Hippocampal formation (tissue), 2 donors: ENCODE measurements around the gene TMEM108.

Source experiments
- DNase-seq, 2 donors: peaks; one replicate each; lab custom pipeline; 2025; lab: John Stamatoyannopoulos, UW

TMEM108 gene

DNA sequence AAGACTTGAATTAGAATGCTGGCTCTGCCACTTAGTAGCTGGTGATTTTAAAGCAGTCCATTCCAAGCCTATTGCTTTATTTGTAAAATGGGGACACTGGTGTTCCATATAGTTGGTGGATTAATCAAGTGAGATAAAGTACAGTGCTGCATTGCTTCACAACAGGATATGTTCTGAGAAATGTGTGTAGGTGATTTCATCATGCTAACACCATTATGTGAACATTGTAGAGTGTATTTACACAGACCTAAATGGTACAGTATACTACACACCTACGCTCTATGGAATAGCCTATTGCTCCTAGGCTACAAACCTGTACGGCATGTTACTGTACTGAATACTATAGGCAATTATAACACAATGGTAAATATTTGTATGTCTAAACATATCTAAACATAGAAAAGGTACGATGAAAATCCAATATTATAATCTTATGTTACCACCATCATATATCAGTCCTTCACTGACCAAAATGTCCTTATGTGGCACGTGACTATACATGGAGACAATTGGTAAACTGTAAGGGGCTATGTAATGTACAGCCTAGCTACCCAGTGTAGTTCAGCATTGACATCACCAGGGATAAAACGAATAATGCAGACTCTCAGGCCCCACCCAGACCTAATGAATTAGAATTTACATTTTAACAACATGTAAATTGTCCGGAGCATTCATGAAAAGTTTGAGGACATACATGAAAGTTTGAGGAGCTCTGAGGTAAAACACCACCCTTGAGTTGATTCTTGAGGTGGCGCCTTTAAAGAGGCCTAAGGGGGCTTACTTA lies 240.3 kb downstream of the TMEM108 start:
- no peak for DNase-seq

DNA sequence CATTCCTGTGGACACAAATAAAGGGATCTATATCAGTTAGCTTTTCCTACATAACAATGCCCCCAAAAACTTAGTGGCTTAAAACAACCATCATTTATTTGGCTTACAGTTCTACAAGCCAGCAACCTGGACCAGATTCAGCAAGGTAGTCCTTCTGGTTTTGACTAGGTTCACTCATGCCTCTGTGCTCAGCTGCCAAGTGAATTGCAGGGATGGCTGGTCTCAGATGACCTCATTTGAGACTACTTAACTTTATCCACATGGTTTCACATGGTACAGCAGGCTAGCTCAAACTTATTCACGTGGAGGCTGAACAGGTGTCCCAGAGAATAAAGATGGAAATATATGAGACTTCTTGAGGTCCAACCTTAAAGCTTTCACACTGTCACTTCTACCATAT lies 242.4 kb downstream of the TMEM108 start:
- no peak for DNase-seq

DNA sequence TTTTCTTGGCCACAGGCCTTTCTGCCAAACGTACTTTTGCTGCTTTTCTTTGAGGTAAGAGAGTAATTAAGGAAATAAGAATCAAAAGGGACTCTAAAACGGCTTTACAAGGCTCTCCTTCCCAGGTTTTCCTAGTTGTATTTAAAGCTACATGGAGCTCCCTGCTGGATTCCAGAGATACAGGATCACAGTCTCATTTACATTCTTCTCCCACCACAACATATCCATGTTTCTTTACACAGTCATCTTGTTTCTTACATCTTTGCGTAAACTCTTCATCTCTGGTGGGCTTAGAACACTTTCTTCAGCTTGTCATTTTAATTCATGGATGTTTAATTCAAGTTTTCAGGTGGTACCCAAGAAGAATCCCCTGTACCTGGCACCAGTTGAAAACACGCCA lies 244.0 kb downstream of the TMEM108 start:
- no peak for DNase-seq

DNA sequence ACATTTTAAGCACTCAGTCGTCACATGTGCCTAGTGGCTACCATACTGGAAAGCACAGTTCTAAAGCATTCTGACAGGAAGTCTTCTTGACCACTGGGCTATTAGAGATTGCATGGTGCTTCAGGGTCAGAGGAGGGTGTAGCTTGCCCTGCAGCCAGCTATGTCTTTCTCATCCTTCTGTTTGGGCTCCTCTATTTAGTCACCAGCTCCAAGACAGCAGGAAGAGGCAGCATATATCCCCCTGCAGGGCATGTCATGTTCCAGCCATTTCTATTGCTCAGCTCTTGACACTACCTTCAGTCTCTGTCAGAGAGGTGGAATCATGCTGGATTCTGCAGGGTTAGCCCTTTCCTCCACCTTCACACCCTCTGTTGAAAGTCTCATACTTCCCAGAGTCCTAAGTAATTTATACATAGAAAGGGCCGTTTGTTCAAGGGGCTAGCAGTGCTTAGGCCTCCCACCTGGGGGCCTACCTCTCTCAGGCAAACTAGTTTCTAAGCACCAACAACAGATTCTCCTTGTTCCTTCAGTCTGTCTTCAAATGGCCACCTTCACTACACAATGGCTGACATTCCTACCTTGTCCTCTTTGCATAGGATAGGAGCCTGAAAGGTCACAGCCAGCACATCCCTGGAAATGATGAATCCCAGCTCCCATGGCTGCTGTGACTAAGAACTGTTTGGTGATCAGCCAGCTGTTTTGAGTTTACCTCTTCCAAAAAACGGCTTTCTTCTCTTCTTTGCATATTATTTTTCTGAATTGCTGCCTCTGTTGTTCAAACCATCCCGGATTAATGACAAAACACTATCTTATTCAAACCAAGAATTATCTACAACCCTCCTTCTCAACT lies 246.0 kb downstream of the TMEM108 start:
- DNase-seq, result no peak

DNA sequence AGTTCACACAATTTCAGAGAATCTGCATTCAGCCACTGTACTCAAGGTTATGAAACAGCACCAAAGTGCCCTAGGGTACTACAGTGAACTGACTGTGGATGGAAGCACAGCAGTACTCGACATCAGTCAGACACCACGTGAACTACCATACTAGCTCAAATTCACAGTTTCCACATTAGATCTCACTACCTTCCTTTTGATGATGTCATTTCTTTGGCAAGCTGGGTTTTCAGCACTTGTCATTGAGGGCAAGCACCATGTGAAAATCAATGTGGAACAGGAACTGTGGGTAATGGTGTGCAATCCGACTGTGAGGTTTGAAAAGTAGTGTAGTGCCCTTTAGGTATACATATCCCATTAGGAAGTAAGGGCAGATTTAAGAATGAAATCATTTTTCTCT lies 251.1 kb downstream of the TMEM108 start:
- no peak for DNase-seq

DNA sequence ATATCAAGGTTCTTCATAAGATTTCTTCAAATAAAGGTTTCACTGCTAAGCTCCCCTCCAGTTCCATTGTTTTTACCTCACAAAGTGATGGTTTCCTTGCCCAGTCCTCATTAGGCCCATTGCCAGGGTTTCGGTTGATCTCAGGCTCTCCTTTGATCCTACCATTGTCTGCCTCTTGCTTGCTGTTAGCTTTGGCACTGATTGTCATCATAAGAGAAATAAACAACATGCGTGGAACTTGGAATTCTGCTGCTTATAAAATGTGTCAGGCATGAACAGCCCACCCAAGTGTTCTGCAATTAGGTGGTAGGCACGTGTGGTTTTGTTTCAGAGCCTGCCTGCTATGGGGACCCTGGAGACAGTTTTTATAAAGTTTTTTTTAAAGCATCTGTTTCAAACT lies 254.1 kb downstream of the TMEM108 start:
- DNase-seq, result no peak

DNA sequence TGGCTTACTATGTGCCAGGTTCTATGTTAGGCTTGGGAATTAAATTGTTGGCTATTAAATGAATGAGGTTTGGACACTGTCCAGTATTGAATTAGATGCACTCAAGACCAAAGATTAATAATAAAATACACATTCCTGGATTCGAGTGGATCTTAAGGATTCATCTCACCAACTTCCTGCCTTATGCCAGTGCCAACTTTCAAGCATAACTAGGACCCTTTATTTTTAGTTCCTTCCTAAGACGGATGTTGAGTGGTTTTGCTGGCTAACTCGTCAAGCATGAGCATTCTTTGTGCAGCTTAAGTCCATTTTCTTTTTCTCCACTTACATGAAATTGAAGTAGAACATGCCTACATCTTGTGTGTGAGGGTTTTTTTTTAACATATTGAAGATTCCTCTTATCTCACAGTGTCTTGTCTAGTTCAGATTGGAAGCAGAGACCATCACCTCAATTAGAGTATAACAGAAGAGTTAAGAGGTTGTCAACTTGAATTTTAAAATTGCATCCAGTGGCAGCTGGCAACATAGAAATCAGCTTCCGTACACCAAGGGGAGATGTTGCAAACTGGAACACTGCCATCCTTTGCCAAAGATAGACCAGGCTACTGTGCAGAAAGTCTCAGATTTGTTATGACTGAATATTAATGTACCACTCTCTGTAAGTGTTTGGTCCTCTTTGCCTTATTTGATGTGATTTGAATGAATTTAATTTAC lies 255.4 kb downstream of the TMEM108 start:
- DNase-seq, result no peak

DNA sequence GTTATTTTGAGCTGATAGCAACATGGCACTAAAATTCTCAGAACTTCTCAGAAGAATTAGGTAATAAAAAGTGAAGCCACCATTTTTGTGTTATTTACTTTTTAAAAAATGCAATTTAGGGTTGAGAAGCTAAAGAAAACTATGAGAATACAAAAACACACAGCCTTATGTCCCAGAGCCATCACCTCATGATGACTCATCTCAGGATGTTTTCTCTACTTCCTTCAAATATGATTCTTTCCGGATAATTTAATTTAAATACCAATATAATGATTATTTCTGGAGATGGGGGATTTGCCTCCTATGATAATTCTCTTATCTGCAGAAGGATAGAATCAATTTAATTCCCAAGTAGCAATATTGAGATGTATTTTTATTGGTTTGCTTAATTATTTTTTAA lies 256.1 kb downstream of the TMEM108 start:
- DNase-seq, result no peak

DNA sequence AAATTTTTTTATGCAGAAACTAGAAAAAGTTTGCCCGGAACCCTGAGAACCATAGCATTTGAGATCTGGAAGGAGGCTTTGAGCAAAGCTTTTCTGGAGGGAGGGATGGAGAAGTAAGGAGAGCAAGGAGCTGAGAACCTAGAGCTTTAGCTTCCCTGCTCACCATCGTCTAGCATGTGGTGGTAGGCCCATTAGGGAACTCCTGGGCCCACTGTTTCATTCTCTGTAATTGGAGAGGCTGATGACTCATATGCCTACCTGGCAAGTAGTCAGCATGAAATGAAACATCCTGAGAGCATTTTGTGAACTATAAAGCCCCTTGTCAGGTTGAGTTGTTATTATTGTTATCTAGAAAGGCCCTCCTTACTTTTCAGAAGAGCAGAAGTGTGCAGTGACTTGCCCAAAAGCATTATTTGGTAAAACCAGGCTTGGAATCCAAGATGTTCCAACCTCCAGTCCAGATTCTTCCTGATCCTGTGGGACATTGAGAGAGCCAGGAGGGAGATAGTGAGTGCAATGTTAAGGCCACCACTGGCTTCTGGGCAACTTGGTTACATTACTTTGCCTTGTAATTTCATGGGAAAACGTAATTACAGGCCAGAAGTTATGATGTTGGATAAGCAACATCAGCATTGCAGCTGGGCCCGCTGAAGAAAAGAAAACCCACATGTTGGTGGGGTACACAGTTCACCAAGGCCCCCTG lies 257.2 kb downstream of the TMEM108 start:
- DNase-seq, result no peak

DNA sequence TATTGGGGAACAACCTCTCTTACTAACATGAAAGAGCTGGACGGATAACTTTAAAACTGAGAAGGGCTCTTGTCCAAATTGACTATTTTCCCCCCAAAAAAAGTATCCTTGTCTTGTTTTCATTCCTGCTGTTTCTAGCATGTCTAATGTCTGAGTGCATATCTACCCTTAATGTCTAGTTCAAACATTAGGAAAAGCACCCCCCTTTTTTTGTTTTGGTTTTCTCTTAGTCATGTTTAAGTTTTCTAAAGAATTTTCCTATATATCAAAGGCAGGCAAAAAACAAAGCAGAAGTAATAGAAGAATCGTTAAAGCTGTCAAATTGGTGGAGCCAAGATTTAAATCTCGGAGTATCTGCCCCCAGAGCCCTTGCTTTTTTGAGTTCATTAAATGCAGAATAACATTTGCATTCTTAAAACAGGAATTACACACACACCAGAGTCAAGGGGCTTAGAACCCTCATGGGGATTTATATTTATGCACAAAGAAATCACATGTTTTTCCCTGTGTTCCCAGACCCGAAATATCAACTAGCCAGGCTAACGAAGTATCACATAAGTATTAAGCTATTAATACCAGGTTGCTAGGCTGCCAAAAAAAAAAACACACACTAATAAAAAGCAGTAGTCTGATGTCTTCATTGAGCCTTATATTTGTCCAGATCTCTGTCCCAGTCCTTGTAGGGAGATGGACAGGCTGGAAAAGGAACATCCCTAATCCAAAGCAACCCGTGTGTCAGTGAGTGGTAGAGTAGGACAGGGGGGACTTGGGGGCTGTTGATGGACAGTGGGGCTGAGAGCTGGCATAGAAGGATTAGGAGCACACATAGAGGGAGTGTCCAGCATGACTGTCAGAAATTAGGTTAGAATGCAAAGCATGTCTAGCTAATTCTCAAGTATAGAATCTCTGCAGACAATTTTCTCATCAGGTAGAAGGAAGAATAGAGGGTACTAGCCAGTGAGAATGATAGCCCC lies 258.0 kb downstream of the TMEM108 start:
- DNase-seq, result no peak

DNA sequence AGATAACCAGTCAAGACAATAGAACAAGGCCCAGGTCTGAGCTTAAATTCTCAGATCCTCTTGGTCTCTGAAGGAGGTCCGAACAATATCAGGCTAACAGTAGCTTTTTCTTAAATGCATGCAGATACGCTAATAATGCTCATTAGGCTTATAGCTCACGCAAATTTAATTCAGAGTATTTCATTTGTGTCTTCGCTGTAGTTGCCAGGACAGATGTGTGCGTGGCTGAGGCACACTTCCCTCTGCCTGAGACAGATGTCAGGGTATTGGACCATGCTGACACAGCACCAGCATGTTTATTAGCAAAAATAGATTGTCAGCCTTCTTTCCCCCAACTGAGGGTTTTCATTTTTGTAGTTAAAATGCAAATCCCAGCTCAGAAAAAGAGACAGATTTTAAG lies 258.8 kb downstream of the TMEM108 start:
- no peak for DNase-seq

DNA sequence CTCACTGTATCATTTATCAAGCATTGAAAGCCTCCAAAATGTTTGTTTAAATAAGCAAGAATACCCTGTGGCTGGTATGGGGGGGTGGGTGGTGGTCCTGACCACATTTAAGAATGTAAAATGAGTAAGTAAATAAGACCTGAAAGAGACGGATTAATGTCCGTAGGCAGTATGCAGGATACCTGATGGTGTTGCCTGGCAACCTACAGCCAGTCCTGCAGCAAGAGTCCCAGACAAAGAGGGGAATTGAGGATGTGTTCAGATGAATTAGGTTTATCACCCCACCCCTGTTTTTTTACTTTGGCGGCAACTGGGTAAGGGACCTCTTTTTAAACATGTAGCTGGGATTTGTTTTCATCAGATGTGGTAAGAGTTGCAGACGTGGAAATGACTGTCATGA lies 261.9 kb downstream of the TMEM108 start:
- no peak for DNase-seq

DNA sequence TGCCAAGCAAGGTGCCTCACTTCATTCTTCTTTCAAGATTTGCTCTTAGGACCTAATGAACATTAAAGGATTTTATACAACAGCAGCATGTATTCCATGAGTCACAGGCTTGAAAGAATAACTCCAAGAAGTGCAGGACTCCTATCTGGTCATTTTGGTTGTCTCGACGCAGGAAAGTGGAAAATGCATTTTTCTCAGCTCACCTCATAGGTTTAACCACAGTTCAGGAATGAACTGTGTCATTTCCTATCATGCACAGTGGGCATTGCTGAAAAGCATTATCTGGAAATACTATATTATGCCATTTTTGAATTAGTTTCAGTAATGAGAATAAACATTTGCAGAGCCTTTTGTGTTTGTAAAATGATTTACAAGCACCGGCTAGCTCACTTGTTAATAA lies 263.0 kb downstream of the TMEM108 start:
- no peak for DNase-seq

DNA sequence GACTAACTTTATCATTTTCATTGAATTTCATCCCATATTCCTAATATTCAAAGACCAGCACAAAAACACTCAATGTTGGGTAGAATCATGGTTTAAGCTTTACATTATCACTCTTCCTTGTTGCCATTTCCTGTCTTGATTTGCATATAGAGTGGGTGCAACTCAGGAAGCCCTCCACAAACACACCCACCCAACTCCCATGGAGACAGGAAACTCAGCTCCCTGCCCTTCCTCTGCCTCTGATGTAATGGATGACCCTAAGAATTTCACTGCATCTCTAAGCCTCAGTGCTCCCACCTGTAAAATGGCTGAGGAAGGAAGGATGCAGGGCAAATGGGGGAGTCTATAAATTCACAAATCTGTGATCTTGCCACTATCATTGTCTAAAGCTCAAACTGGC lies 263.5 kb downstream of the TMEM108 start:
- no peak for DNase-seq

DNA sequence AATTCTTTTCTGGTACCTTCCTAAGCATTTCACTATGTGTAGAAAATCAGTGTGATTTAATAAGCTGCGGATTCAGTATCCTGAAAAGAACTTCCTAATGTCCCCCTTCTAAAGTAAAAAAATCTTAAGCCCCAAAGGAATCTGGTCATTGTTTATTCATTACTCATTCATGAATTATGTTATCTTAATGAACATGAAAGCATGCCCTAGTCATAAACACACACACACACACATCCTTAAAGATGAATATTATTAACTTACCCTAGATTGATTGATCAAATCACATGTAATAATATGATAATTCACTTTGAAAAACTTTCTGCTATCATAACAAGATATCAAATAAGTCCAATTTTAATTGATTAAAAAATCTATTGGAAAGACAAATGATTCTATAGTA lies 265.2 kb downstream of the TMEM108 start:
- no peak for DNase-seq

DNA sequence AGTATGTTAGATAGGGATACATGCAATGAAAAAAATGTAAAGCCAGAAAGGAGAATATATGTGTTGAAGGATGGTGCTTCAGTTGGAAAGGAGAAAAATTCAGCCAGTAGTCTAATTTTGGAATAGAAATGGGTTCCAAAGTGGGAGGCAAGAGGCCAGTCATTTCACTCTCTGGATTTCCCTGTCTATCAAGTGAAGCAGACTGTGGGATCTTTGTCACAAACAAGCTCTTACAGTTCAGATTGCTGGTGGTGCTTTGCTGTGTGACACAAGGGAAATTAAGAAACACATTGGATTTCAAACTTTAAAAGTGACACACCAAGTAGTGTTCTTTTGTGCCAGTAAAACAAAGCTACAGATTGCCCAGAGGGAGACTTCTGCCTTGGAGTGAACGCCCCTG lies 279.7 kb downstream of the TMEM108 start:
- no peak for DNase-seq

DNA sequence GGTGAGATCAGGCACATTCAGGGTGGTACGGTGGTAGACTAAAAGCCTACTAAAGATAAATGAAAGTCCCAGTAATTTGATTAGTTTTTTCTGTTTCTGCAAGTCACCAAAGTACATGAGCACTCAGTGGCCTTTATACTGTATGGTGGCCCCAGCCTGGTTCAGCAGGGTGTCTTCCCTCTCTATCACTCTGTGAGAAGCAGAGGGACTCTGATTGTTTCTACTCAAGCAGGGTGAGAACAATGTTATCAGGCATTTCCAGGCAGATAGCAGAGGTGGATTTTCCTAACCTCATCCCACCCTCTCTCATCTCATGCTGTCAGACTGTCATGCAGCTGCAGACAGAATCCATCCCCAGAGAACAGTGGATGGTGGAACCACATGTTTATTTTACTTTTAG lies 290.2 kb downstream of the TMEM108 start:
- DNase-seq, result no peak

DNA sequence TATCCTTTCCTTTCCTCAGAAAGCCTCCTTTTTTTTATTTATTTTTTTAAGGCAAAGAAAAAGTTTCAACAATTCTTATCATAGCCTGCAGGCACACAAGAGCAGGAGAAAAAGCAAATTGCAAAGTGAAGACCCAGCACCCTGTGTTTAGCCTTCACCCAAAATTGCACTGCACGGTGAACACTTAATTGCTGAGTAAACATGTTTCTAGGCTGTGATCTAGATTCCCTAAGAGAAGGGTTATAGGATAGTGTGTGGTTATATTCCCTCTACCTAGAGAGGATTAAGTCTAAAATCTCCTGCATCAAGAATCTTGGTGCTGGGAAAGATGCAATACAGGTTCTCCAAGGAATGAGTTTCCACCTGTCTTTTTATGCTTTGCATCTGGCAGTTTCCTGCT lies 291.4 kb downstream of the TMEM108 start:
- no peak for DNase-seq

DNA sequence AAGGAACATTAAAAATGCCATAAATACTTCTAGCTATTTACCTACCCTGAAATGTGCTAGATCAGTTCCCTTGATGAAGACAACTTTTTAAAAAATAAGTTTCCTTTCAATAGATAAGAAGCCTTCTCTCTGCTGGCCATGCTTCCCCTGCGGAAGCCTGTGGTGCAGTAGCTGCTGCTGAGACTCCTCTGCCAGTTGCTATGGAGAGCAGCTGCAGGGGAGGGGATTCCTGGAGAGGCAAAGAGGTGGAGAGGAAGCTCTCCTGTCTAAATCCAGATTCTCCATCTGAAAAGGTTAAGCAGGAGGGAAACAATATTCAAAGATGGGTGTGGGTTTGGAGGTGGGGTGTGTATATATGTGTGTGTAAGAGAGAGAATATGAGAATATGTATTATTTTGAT lies 291.9 kb downstream of the TMEM108 start:
- no peak for DNase-seq

DNA sequence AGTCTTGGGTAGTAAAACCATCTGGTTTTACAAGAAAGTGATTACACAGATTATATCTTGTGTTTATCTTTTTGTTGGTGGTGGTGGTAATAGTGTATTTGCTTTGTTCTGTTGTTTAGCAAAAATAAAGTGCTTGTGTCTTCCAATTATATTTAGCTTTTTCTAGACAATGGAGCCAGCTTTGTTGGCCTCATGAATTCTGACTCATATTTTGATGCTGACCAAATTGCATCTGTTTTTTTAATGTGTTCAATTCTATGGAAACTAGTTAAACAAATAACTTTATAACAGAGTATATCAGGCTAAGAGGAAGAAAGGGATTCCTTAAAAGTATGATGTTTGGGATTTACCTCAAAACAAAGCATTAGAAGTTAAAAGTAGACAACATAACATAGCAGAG lies 292.3 kb downstream of the TMEM108 start:
- DNase-seq, result no peak

DNA sequence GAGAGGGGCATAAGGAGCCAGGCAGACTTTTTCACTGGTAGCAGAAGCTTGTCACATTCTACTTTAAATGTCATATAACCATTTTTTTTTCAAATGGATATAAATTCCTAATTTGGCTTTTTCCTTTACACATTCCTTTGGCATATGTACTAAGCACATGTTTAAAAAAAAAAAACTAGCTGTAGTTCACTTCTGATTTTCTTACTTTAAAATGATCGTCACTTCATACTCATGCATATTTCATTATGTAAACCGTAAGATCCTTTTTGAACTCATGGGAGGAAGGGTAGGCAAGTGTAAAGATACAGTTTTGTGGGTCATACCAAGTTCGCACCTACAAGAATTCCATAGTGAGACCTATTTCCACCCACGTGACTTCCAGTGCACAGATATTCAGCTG lies 316.5 kb downstream of the TMEM108 start:
- DNase-seq, result no peak
